Stimulated activated CD8-positive, alpha-beta memory T cell treated with anti-CD3 and anti-CD28 coated beads, Interleukin-2, amount 100 ng/mL, for 48 hours (primary cell): Measurements from ENCODE around the gene MRPS18A.

ENCODE experiments used
- DNase-seq, 2 donors: peaks; one replicate each; pipeline ENCODE4 v3.0.0-alpha.2; 2020; ENCODE audit warnings: low read depth in 2 of 2

Gene MRPS18A

GRCh38 chr6:43698584-43699349, 11.2 kb upstream of the MRPS18A start:
- no peak for DNase-seq

- DNase-seq, result no peak
Observed at GRCh38 chr6:43697421-43697820, 9.8 kb upstream of the MRPS18A start.

GRCh38 chr6:43695967-43696291, 8.3 kb upstream of the MRPS18A start:
- no peak for DNase-seq

- DNase-seq, result no peak
Observed at GRCh38 chr6:43695215-43695966, 7.8 kb upstream of the MRPS18A start.

- no peak for DNase-seq
Observed at GRCh38 chr6:43689421-43689820, 1.8 kb upstream of the MRPS18A start.

GRCh38 chr6:43687079-43687436, 533 bp downstream of the MRPS18A start:
- no peak for DNase-seq

GRCh38 chr6:43683708-43684455, 3.7 kb downstream of the MRPS18A start:
- no peak for DNase-seq

- DNase-seq, result no peak
Observed at GRCh38 chr6:43682724-43683429, 4.7 kb downstream of the MRPS18A start.

GRCh38 chr6:43681303-43681702, 6.3 kb downstream of the MRPS18A start:
- DNase-seq, result no peak

GRCh38 chr6:43680308-43681200, 7.0 kb downstream of the MRPS18A start:
- no peak for DNase-seq

GRCh38 chr6:43679057-43679456, 8.5 kb downstream of the MRPS18A start:
- DNase-seq, result no peak

GRCh38 chr6:43678341-43678740, 9.2 kb downstream of the MRPS18A start:
- no peak for DNase-seq

- no peak for DNase-seq
Observed at GRCh38 chr6:43677759-43678158, 9.8 kb downstream of the MRPS18A start.

- DNase-seq, result no peak
Observed at GRCh38 chr6:43676962-43677606, 10.5 kb downstream of the MRPS18A start.

GRCh38 chr6:43674921-43675320, 12.7 kb downstream of the MRPS18A start:
- no peak for DNase-seq

- no peak for DNase-seq
Observed at GRCh38 chr6:43674291-43674690, 13.3 kb downstream of the MRPS18A start.

GRCh38 chr6:43673444-43674084, 14.0 kb downstream of the MRPS18A start:
- DNase-seq, result no peak

GRCh38 chr6:43671801-43672690, 15.5 kb downstream of the MRPS18A start:
- no peak for DNase-seq
